KMS-11 (cell line): ENCODE results near the gene SNX9.

Experiments
- H2AFZ ChIP-seq: fragments of 200-600 bp; sonication (generic); 2 replicates; pipeline ENCODE4 v1.6.1; 2016; ENCODE audit warnings: antibody characterized with exemption, mixed run types, low read depth
- H3K27ac ChIP-seq: fragments of 200-600 bp; sonication (generic); 2 replicates; pipeline ENCODE4 v1.6.1; 2016; ENCODE audit warnings: mild to moderate bottlenecking, mixed run types
- H3K27me3 ChIP-seq: fragments of 200-600 bp; sonication (generic); 2 replicates; pipeline ENCODE4 v1.6.1; 2017; ENCODE audit warnings: mild to moderate bottlenecking, low read depth, mixed run types, moderate library complexity; ENCODE audit not compliant: insufficient read depth
- H3K36me3 ChIP-seq: fragments of 200-600 bp; sonication (generic); 2 replicates; pipeline ENCODE4 v1.6.1; 2017; ENCODE audit warnings: mild to moderate bottlenecking, mixed run types; ENCODE audit not compliant: insufficient read depth
- H3K4me1 ChIP-seq: fragments of 200-600 bp; sonication (generic); 2 replicates; pipeline ENCODE4 v1.6.1; 2016; ENCODE audit warnings: mild to moderate bottlenecking, low read depth, mixed run types; ENCODE audit not compliant: poor library complexity, severe bottlenecking
- H3K4me2 ChIP-seq: fragments of 200-600 bp; sonication (generic); 2 replicates; pipeline ENCODE4 v1.7.0; 2016; ENCODE audit warnings: mild to moderate bottlenecking, mixed run types
- H3K4me3 ChIP-seq: fragments of 200-600 bp; sonication (generic); IDR thresholded peaks from 2 replicates; pipeline ENCODE4 v1.6.1; 2017; ENCODE audit warnings: low read depth, low read length, mixed read lengths; ENCODE audit not compliant: insufficient read depth
- H3K79me2 ChIP-seq: fragments of 200-600 bp; sonication (generic); 2 replicates; pipeline ENCODE4 v1.6.1; 2016; ENCODE audit warnings: low read depth, mixed run types; ENCODE audit not compliant: insufficient read depth
- H3K9ac ChIP-seq: fragments of 200-600 bp; sonication (generic); 2 replicates; pipeline ENCODE4 v1.6.1; 2016; ENCODE audit warnings: mild to moderate bottlenecking, mixed run types
- H4K20me1 ChIP-seq: fragments of 200-600 bp; sonication (generic); 2 replicates; pipeline ENCODE4 v1.6.1; 2016; ENCODE audit warnings: mild to moderate bottlenecking, mixed run types; ENCODE audit not compliant: insufficient read depth
- CTCF ChIP-seq: fragments of 200-600 bp; sonication (generic); conservative IDR thresholded peaks from 2 replicates; pipeline ENCODE4 v1.6.1; 2017; ENCODE audit warnings: low read depth, mild to moderate bottlenecking, antibody characterized with exemption, low read length, moderate library complexity, mixed read lengths

The SNX9 gene

GRCh38 chr6:157984128-157984527 is 161.1 kb downstream of the SNX9 start:
- H3K79me2 ChIP-seq: peaks cover 22% of the 10 kb centered on the region; the same call in 1 of the 2 replicates
- peaks cover 22% of the 10 kb centered on the region for H3K4me1 ChIP-seq
- no peaks in the 10 kb centered on the region for H3K36me3 ChIP-seq
- H3K4me3 ChIP-seq: no peak overlapping the region
- no peaks in the 10 kb centered on the region for H3K27me3 ChIP-seq
- H2AFZ ChIP-seq: no peak overlapping the region
- H3K9ac ChIP-seq: no peak overlapping the region
- H3K4me2 ChIP-seq: no peak overlapping the region
- no peak overlapping the region for H3K27ac ChIP-seq
- no peak for TF ChIP-seq CTCF
- no peaks in the 10 kb centered on the region for H4K20me1 ChIP-seq

GRCh38 chr6:157984686-157985225 is 161.7 kb downstream of the SNX9 start:
- Histone ChIP-seq H3K4me2 (no peak overlapping the region), H3K9ac (no peak overlapping the region), H3K27me3 (no peaks in the 10 kb centered on the region), H3K36me3 (no peaks in the 10 kb centered on the region), H4K20me1 (no peaks in the 10 kb centered on the region), H3K4me1 (peaks cover 22% of the 10 kb centered on the region), H2AFZ (no peak overlapping the region), H3K79me2 (peaks cover 22% of the 10 kb centered on the region; the same call in 1 of the 2 replicates), H3K27ac (no peak overlapping the region), H3K4me3 (no peak overlapping the region)
- no peak for TF ChIP-seq CTCF

GRCh38 chr6:157985378-157986155 is 162.5 kb downstream of the SNX9 start:
- no peak overlapping the region for H3K4me3 ChIP-seq
- no peaks in the 10 kb centered on the region for H3K36me3 ChIP-seq
- no peak overlapping the region for H2AFZ ChIP-seq
- no peak overlapping the region for H3K9ac ChIP-seq
- H3K27ac ChIP-seq: no peak overlapping the region
- H3K79me2 ChIP-seq: peaks cover 22% of the 10 kb centered on the region; the same call in 1 of the 2 replicates
- H3K4me1 ChIP-seq: peaks cover 22% of the 10 kb centered on the region
- H3K27me3 ChIP-seq: no peaks in the 10 kb centered on the region
- TF ChIP-seq CTCF: no peak
- H3K4me2 ChIP-seq: no peak overlapping the region
- H4K20me1 ChIP-seq: no peaks in the 10 kb centered on the region

GRCh38 chr6:157987788-157988699 is 165.0 kb downstream of the SNX9 start:
- H3K4me1 ChIP-seq: peaks cover 16% of the 10 kb centered on the region
- TF ChIP-seq CTCF: no peak
- peaks cover 28% of the 10 kb centered on the region; the same call in 1 of the 2 replicates for H3K79me2 ChIP-seq
- no peaks in the 10 kb centered on the region for H4K20me1 ChIP-seq
- no peak overlapping the region for H3K27ac ChIP-seq
- no peak overlapping the region for H3K4me2 ChIP-seq
- H3K4me3 ChIP-seq: no peak overlapping the region
- H3K27me3 ChIP-seq: no peaks in the 10 kb centered on the region
- H3K36me3 ChIP-seq: no peaks in the 10 kb centered on the region
- H2AFZ ChIP-seq: no peak overlapping the region
- H3K9ac ChIP-seq: no peak overlapping the region
